ENCODE results near the gene CHRNB1.

CHRNB1 gene

GRCh38 chr17:7486181-7486580 is 41.3 kb downstream of the CHRNB1 start:
- no peak for DNase-seq

- DNase-seq, result no peak
Observed at GRCh38 chr17:7490144-7490543, 45.3 kb downstream of the CHRNB1 start.

- no peak for DNase-seq
Observed at GRCh38 chr17:7491583-7491982, 46.7 kb downstream of the CHRNB1 start.

- no peak for DNase-seq
Observed at GRCh38 chr17:7493941-7494340, 49.1 kb downstream of the CHRNB1 start.

- DNase-seq, result no peak
Observed at GRCh38 chr17:7495906-7496434, 51.1 kb downstream of the CHRNB1 start.

GRCh38 chr17:7496470-7497183 is 51.8 kb downstream of the CHRNB1 start:
- no peak for DNase-seq

GRCh38 chr17:7497228-7497627 is 52.4 kb downstream of the CHRNB1 start:
- no peak for DNase-seq

GRCh38 chr17:7497636-7498035 is 52.8 kb downstream of the CHRNB1 start:
- DNase-seq, result no peak

GRCh38 chr17:7499161-7499560 is 54.3 kb downstream of the CHRNB1 start:
- DNase-seq, result no peak

- DNase-seq, result no peak
Observed at GRCh38 chr17:7501729-7502128, 56.9 kb downstream of the CHRNB1 start.

- no peak for DNase-seq
Observed at GRCh38 chr17:7502171-7502847, 57.4 kb downstream of the CHRNB1 start.

GRCh38 chr17:7502987-7503386 is 58.1 kb downstream of the CHRNB1 start:
- no peak for DNase-seq

GRCh38 chr17:7503521-7503920 is 58.7 kb downstream of the CHRNB1 start:
- no peak for DNase-seq
